RWPE2 (cell line): ENCODE data around the gene BBS9.

Experiments used
- ATAC-seq: fragments of 200-7000 bp; cut with Tn5 transposase; 3 replicates; pipeline ENCODE4 v1.9.1; 2021; ENCODE audit warnings: low read depth
- DNase-seq: peaks from one replicate; pipeline ENCODE4 v3.0.0-alpha.2; 2020; ENCODE audit warnings: low spot score
- H3K27ac ChIP-seq: fragments of 450-650 bp; 2 replicates; pipeline ENCODE4 v1.5.1; 2017; ENCODE audit warnings: mild to moderate bottlenecking; ENCODE audit not compliant: poor library complexity, severe bottlenecking
- H3K27me3 ChIP-seq: fragments of 250-450 bp; sonication (Bioruptor Pico); 2 replicates; pipeline ENCODE4 v1.5.1; 2021; ENCODE audit warnings: mild to moderate bottlenecking, moderate library complexity; ENCODE audit not compliant: insufficient read depth, poor library complexity, severe bottlenecking
- H3K36me3 ChIP-seq: fragments of 250-450 bp; sonication (Bioruptor Pico); 2 replicates; pipeline ENCODE4 v1.5.1; 2020; ENCODE audit warnings: low read depth, mild to moderate bottlenecking, moderate library complexity
- H3K4me1 ChIP-seq: fragments of 250-450 bp; sonication (Bioruptor Pico); 2 replicates; pipeline ENCODE4 v1.5.1; 2021; ENCODE audit warnings: mild to moderate bottlenecking, moderate library complexity; ENCODE audit not compliant: insufficient read depth, poor library complexity, severe bottlenecking
- H3K4me3 ChIP-seq: fragments of 250-450 bp; sonication (Bioruptor Pico); 2 replicates; pipeline ENCODE4 v1.5.1; 2021; ENCODE audit warnings: mild to moderate bottlenecking, moderate library complexity; ENCODE audit not compliant: severe bottlenecking
- H3K9me3 ChIP-seq: fragments of 250-450 bp; sonication (Bioruptor Pico); 2 replicates; pipeline ENCODE4 v1.5.1; 2021; ENCODE audit warnings: mild to moderate bottlenecking, moderate library complexity; ENCODE audit not compliant: severe bottlenecking
- CTCF ChIP-seq: fragments of 450-650 bp; IDR thresholded peaks from one replicate; pipeline ENCODE4 v1.5.1; 2017; ENCODE audit warnings: mild to moderate bottlenecking, moderate library complexity; ENCODE audit not compliant: poor library complexity, severe bottlenecking

Gene BBS9

GRCh38 chr7:33273356-33273755, 144.0 kb downstream of the BBS9 start:
- H3K36me3 ChIP-seq = no peaks in the 10 kb centered on the region
- no peaks in the 10 kb centered on the region for H3K27me3 ChIP-seq
- H3K4me3 ChIP-seq = no peak overlapping the region
- no peak for TF ChIP-seq CTCF
- H3K4me1 ChIP-seq = no peaks in the 10 kb centered on the region
- H3K27ac ChIP-seq = no peak overlapping the region
- H3K9me3 ChIP-seq = no peaks in the 10 kb centered on the region
- ATAC-seq (no peak), DNase-seq (no peak)

GRCh38 chr7:33276325-33276724, 147.0 kb downstream of the BBS9 start:
- no peaks in the 10 kb centered on the region for H3K36me3 ChIP-seq
- H3K27ac ChIP-seq = no peak overlapping the region
- no peaks in the 10 kb centered on the region for H3K9me3 ChIP-seq
- no peak for TF ChIP-seq CTCF
- no peak overlapping the region for H3K4me3 ChIP-seq
- ATAC-seq (no peak), DNase-seq (no peak)
- H3K27me3 ChIP-seq = no peaks in the 10 kb centered on the region
- no peaks in the 10 kb centered on the region for H3K4me1 ChIP-seq

GRCh38 chr7:33276729-33277128, 147.4 kb downstream of the BBS9 start:
- TF ChIP-seq CTCF = no peak
- H3K4me3 ChIP-seq = no peak overlapping the region
- ATAC-seq = no peak

DNA sequence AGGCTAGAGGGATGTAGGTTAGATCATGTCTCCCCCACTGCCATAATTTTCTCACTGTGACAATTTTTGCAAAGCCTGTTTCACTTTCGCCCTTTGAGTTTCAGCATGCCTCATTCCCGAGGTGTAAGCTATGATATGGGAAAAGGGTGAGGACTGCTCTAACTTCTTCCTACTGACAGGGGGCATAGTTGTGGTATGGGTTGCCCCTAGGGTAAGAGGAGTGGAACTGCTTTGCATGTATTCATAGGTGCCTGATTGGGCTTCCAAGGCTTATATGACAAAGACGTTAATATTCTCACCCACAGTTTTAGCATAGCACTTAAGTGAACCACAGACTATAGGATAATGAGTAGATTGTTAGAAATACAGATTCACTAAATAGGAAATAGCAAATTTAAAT, 148.7 kb downstream of the BBS9 start:
- Histone ChIP-seq H3K27ac (no peak overlapping the region), H3K4me1 (no peaks in the 10 kb centered on the region), H3K27me3 (no peaks in the 10 kb centered on the region), H3K4me3 (no peak overlapping the region), H3K36me3 (no peaks in the 10 kb centered on the region), H3K9me3 (no peaks in the 10 kb centered on the region)
- no peak for ATAC-seq
- DNase-seq = no peak
- TF ChIP-seq CTCF = no peak

More at GRCh38 chr7:33276729-33277128, 147.4 kb downstream of the BBS9 start:
- DNase-seq = no peak
- Histone ChIP-seq H3K27ac (no peak overlapping the region), H3K36me3 (no peaks in the 10 kb centered on the region), H3K27me3 (no peaks in the 10 kb centered on the region), H3K4me1 (no peaks in the 10 kb centered on the region), H3K9me3 (no peaks in the 10 kb centered on the region)

- Histone ChIP-seq H3K9me3 (peaks cover 7% of the 10 kb centered on the region), H3K27ac (no peak overlapping the region), H3K4me3 (no peak overlapping the region), H3K36me3 (no peaks in the 10 kb centered on the region), H3K4me1 (peaks cover 3% of the 10 kb centered on the region), H3K27me3 (no peaks in the 10 kb centered on the region)
- no peak for DNase-seq
- no peak for TF ChIP-seq CTCF
- ATAC-seq = no peak
Measured at GRCh38 chr7:33286501-33286900, 157.1 kb downstream of the BBS9 start.
